ENCODE results near the gene EFCAB13.
A peak's percentile ranks its signal among the peaks of the same experiment; 100 is the strongest.

Gene EFCAB13

GRCh38 chr17:47323382-47324223, at the start of gene EFCAB13:
TSS of gene EFCAB13 (plus strand) at chr17:47323955. CDS start at chr17:47328354, 4,399 bp downstream.
- DNase-seq, result peak; percentile 62

- no peak for DNase-seq
These were observed 49.3 kb upstream of the EFCAB13 start for GRCh38 chr17:47274319-47275069.

- no peak for DNase-seq
These were observed 48.3 kb upstream of the EFCAB13 start for GRCh38 chr17:47275245-47275984.

GRCh38 chr17:47276444-47276843, 47.3 kb upstream of the EFCAB13 start:
- no peak for DNase-seq

- DNase-seq, result no peak
These were observed 46.9 kb upstream of the EFCAB13 start for GRCh38 chr17:47276868-47277267.

GRCh38 chr17:47277921-47278320, 45.8 kb upstream of the EFCAB13 start:
- DNase-seq, result no peak

GRCh38 chr17:47278561-47278960, 45.2 kb upstream of the EFCAB13 start:
- no peak for DNase-seq

GRCh38 chr17:47279062-47279801, 44.5 kb upstream of the EFCAB13 start:
- DNase-seq, result no peak

GRCh38 chr17:47280072-47280811, 43.5 kb upstream of the EFCAB13 start:
- no peak for DNase-seq

- no peak for DNase-seq
These were observed 42.5 kb upstream of the EFCAB13 start for GRCh38 chr17:47281216-47281615.

- DNase-seq, result no peak
These were observed 38.8 kb upstream of the EFCAB13 start for GRCh38 chr17:47285003-47285402.

- DNase-seq, result peak; percentile 76
These were observed 37.4 kb upstream of the EFCAB13 start for GRCh38 chr17:47286198-47286914.

- DNase-seq, result peak; percentile 26
These were observed 36.7 kb upstream of the EFCAB13 start for GRCh38 chr17:47287068-47287467.

- no peak for DNase-seq
These were observed 36.1 kb upstream of the EFCAB13 start for GRCh38 chr17:47287639-47288038.

- DNase-seq, result no peak
These were observed 35.1 kb upstream of the EFCAB13 start for GRCh38 chr17:47288531-47289116.

GRCh38 chr17:47289302-47289701, 34.5 kb upstream of the EFCAB13 start:
- DNase-seq, result no peak

- DNase-seq, result no peak
These were observed 32.9 kb upstream of the EFCAB13 start for GRCh38 chr17:47290870-47291241.

GRCh38 chr17:47291242-47291873, 32.4 kb upstream of the EFCAB13 start:
- no peak for DNase-seq

GRCh38 chr17:47292206-47292605, 31.5 kb upstream of the EFCAB13 start:
- DNase-seq, result no peak

Measured in activated CD4-positive, alpha-beta T cell treated with anti-CD3 and anti-CD28 coated beads, Interleukin-2, amount 50 U/mL, for 16 hours (primary cell).